NB4 (cell line): ENCODE results near the gene ZNF334.

Experiments used
- DNase-seq: peaks from one replicate; pipeline ENCODE4 v3.0.0; 2010; ENCODE audit warnings: low read depth
- H3K4me3 ChIP-seq: one replicate; pipeline ENCODE4 v1.5.1; 2011; ENCODE audit warnings: mild to moderate bottlenecking, low read depth, low read length, moderate library complexity
- CTCF ChIP-seq: IDR thresholded peaks from one replicate; pipeline ENCODE4 v1.5.1; 2012; ENCODE audit warnings: low read depth, low read length
- MAX ChIP-seq: IDR thresholded peaks from 2 replicates; pipeline ENCODE4 v1.6.1; 2011; ENCODE audit warnings: low read depth, low read length
- MYC ChIP-seq: IDR thresholded peaks from 2 replicates; pipeline ENCODE4 v1.6.1; 2011; ENCODE audit warnings: low read depth, low read length
- POLR2A ChIP-seq: IDR thresholded peaks from 2 replicates; pipeline ENCODE4 v1.6.1; 2011; ENCODE audit warnings: mild to moderate bottlenecking; ENCODE audit not compliant: insufficient read length; ENCODE audit errors: extremely low read depth

ZNF334 gene

DNA sequence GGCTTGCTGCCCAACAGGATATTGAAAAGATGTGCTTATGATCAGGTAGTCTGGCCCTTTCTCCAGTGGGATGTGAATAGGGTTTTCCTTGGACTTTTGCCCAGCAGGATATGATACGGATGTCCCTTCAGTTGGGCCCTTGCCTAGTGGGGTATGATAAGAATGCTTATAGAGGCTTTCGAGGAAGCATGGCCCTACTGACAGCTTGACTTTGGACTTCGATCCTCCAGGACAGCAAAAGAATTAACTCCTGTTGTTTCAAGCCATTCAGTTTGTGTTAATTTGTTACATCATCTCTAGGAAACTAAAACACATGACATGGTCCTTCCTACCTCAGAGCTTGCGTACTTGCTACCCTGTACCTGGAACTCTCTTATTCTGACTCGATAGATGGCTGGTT is 9.7 kb upstream of the ZNF334 start:
- no peak overlapping the region for H3K4me3 ChIP-seq
- DNase-seq, result no peak
- TF ChIP-seq MAX, result no peak
- TF ChIP-seq MYC, result no peak
- TF ChIP-seq POLR2A, result no peak
- TF ChIP-seq CTCF, result no peak

DNA sequence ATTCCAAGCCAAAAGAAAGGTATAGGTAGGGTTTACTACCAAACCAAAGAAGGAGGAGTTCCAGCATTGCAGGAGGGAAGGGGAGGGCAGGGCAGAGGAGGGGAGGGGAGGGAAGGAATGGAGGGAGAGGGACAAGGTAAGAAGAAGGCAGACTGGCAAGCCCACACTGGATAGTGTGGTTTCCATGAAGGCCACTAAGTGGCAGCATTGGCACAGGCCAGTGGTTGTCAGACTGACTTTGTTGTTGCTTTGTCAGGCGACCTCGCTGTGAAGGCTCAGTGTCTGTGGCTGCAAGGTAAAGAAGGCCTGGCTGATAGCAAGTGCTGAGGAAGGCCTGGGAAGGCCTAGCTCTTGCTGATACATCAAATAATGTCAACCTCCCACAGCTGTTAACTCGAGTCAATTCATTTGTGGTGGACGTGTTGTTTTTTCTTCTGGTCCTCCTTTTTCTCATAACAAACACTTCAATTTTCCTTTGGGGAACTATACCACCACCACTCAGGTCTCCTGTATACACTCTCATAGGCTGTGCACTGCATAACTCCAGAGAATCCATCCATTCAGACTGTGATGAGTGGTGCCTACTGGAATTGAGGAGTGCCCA is 7.7 kb upstream of the ZNF334 start:
- TF ChIP-seq MAX (no peak), CTCF (peak; percentile 78)
- no peak overlapping the region for H3K4me3 ChIP-seq
- peak; percentile 80 for DNase-seq

- H3K4me3 ChIP-seq, result no peak overlapping the region
- TF ChIP-seq MAX, result no peak
- no peak for TF ChIP-seq POLR2A
- no peak for TF ChIP-seq MYC
- no peak for TF ChIP-seq CTCF
- no peak for DNase-seq
Observed at GRCh38 chr20:46520540-46520939, 7.2 kb upstream of the ZNF334 start.

DNA sequence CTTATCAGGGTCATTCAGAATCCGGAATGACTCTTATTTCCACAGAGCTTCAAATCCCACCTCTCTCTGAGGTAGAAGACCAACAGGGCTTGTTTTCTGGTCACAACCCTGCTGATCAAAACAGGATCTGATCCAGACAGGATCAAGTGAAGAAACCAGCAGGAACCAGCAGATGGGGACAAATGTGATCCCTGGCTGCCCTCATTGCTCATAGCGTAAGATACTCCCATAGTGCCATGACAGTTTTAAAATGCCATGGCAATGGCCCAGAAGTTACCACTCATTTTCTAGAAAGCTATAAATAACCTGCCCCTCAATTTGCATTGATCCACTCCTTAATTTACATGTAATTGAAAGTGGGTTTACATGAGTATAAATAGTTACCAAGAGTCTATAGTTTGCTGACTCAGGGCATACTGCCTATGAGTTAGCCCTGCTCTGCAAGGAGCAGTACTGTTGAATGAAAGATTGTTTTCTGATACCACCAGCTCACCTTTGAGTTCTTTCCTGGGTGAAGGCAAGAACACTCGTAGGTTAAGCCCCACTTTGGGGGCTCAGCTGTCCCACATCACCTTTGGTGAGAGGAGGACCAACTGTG is 6.2 kb upstream of the ZNF334 start:
- TF ChIP-seq MYC, result no peak
- TF ChIP-seq CTCF, result no peak
- TF ChIP-seq POLR2A, result no peak
- no peak for TF ChIP-seq MAX
- no peak for DNase-seq
- no peak overlapping the region for H3K4me3 ChIP-seq

- TF ChIP-seq POLR2A (no peak), MYC (no peak), MAX (no peak), CTCF (no peak)
- no peak overlapping the region for H3K4me3 ChIP-seq
- peak; percentile 46 for DNase-seq
Observed at GRCh38 chr20:46509523-46509922, 3.8 kb downstream of the ZNF334 start.
